Astrocyte (in vitro differentiated cells and primary cell): ENCODE measurements around the gene GRIK3.

Experiments used
- CTCF ChIP-seq: IDR thresholded peaks from 2 replicates; pipeline ENCODE4 v1.5.1; 2011; ENCODE audit warnings: low read depth, mild to moderate bottlenecking, inconsistent platforms, low read length, moderate library complexity; ENCODE audit not compliant: insufficient read depth
- EZH2 ChIP-seq: IDR thresholded peaks from 2 replicates; pipeline ENCODE4 v1.6.1; 2012; ENCODE audit warnings: mild to moderate bottlenecking, low read length, inconsistent platforms; ENCODE audit not compliant: insufficient read depth

GRCh38 chr1:36942148-36942547, 92.2 kb downstream of the GRIK3 start:
- TF ChIP-seq CTCF (no peak), EZH2 (no peak)
